Tibial nerve (tissue), 4 donors: ENCODE measurements around the gene SNAPC2. TPM values are rescaled to one million over a fixed set of nuclear protein-coding genes. Genes with fewer than 3 reads are reported as not detected.
"Not testable (repeated sequence)": the region's sequence is repeated elsewhere in the genome, so short reads cannot be mapped to it uniquely, and the experiment has no call there.

Experiments
- DNase-seq, 2 donors: peaks; one replicate each; pipeline ENCODE4 v3.0.0-alpha.2; 2019; ENCODE audit warnings: low spot score in 2 of 2
- H3K27ac ChIP-seq, 4 donors: fragments of 200-600 bp; sonication (generic) in 3 of 4; one replicate each; pipeline ENCODE4 v1.5.1; 2017 to 2019; ENCODE audit warnings: mild to moderate bottlenecking in 1 of 4
- H3K27me3 ChIP-seq, 2 donors: fragments of 200-600 bp; sonication (generic) in 1 of 2; one replicate each; pipeline versions ENCODE4 v1.5.1 to v1.6.0; 2017 to 2019
- H3K36me3 ChIP-seq, 3 donors: fragments of 200-600 bp; sonication (generic); one replicate each; pipeline ENCODE4 v1.5.1; 2018 to 2019
- H3K4me1 ChIP-seq, 4 donors: fragments of 200-600 bp; sonication (generic) in 3 of 4; one replicate each; pipeline ENCODE4 v1.5.1; 2017 to 2019
- H3K4me3 ChIP-seq, 4 donors: fragments of 200-600 bp; sonication (generic) in 3 of 4; one replicate each; pipeline ENCODE4 v1.5.1; 2017 to 2019; ENCODE audit warnings: mild to moderate bottlenecking in 1 of 4, moderate library complexity in 1 of 4
- H3K9me3 ChIP-seq, 4 donors: fragments of 200-600 bp; sonication (generic) in 3 of 4; one replicate each; pipeline ENCODE4 v1.5.1; 2017 to 2019
- EP300 ChIP-seq, 2 donors: sonication (generic); formaldehyde crosslinking; IDR thresholded peaks; one replicate each; pipeline ENCODE4 v1.6.1; 2017; ENCODE audit warnings: antibody characterized with exemption in 2 of 2, mild to moderate bottlenecking in 1 of 2
- POLR2A ChIP-seq, 2 donors: fragments of 450-650 bp; IDR thresholded peaks; one replicate each; pipeline ENCODE4 v1.6.1; 2017; ENCODE audit warnings: antibody characterized with exemption in 2 of 2, mild to moderate bottlenecking in 2 of 2, moderate library complexity in 2 of 2
- WGBS, 2 donors: methylation state at CpG; one replicate each; pipeline ENCODE4 v1.1.5; 2018; 5-methylcytosine and 5-hydroxymethylcytosine counted together
- total RNA-seq, 4 donors: library from RNA; depleted of rRNA; stranded (reverse); fragments of >200 nt; gene quantifications; one replicate each; pipeline ENCODE4 v1.1.0, GENCODE V29; 2016
- TF ChIP-seq, protein P1 (sequence below), 5 experiments: fragments of 200-600 bp in 3 of 5; fragments of 450-650 bp in 2 of 5; sonication (generic) in 3 of 5; IDR thresholded peaks; one replicate each; pipeline ENCODE4 v1.5.1; 2016 to 2019; ENCODE audit warnings: antibody characterized with exemption in 5 of 5, mild to moderate bottlenecking in 3 of 5, moderate library complexity in 2 of 5

The SNAPC2 gene
- total RNA-seq, 4 donors from 2014 or later, result 11.6 to 26.4 (median 16.1) TPM

- Histone ChIP-seq H3K9me3 (no peaks in the 10 kb centered on the region), H3K36me3 (no peaks in the 10 kb centered on the region), H3K4me3 (no peak overlapping the region), H3K27me3 (no peaks in the 10 kb centered on the region), H3K27ac (no peak overlapping the region), H3K4me1 (peaks cover 0 to 12% (median 0%) of the 10 kb centered on the region in 4 donors)
- 96 to 98% methylated on average over 4 of the region's 4 CpGs for WGBS, 2 donors
- no peak for TF ChIP-seq EP300 (IDR thresholded peaks at IDR 0.05)
- TF ChIP-seq, protein P1, sequence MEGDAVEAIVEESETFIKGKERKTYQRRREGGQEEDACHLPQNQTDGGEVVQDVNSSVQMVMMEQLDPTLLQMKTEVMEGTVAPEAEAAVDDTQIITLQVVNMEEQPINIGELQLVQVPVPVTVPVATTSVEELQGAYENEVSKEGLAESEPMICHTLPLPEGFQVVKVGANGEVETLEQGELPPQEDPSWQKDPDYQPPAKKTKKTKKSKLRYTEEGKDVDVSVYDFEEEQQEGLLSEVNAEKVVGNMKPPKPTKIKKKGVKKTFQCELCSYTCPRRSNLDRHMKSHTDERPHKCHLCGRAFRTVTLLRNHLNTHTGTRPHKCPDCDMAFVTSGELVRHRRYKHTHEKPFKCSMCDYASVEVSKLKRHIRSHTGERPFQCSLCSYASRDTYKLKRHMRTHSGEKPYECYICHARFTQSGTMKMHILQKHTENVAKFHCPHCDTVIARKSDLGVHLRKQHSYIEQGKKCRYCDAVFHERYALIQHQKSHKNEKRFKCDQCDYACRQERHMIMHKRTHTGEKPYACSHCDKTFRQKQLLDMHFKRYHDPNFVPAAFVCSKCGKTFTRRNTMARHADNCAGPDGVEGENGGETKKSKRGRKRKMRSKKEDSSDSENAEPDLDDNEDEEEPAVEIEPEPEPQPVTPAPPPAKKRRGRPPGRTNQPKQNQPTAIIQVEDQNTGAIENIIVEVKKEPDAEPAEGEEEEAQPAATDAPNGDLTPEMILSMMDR (IDR thresholded peaks at IDR 0.05), result no peak
- TF ChIP-seq POLR2A (IDR thresholded peaks at IDR 0.05), result no peak
- DNase-seq, result no peak
Measured at GRCh38 chr19:7947939-7948338, 27.8 kb downstream of the SNAPC2 start.

GRCh38 chr19:7953060-7953459 is 32.9 kb downstream of the SNAPC2 start:
- Histone ChIP-seq H3K27ac (no peak overlapping the region), H3K27me3 (no peaks in the 10 kb centered on the region), H3K9me3 (no peaks in the 10 kb centered on the region), H3K4me3 (no peak overlapping the region), H3K36me3 (peaks cover 0 to 8% (median 0%) of the 10 kb centered on the region in 3 donors), H3K4me1 (peaks cover 0 to 6% (median 0%) of the 10 kb centered on the region in 4 donors)
- WGBS, 2 donors, result 15 to 16% methylated on average over 3 of the region's 3 CpGs
- DNase-seq, result no peak
- TF ChIP-seq EP300 (IDR thresholded peaks at IDR 0.05) (no peak), POLR2A (IDR thresholded peaks at IDR 0.05) (no peak)
- TF ChIP-seq, protein P1 (IDR thresholded peaks at IDR 0.05), result no peak

DNA sequence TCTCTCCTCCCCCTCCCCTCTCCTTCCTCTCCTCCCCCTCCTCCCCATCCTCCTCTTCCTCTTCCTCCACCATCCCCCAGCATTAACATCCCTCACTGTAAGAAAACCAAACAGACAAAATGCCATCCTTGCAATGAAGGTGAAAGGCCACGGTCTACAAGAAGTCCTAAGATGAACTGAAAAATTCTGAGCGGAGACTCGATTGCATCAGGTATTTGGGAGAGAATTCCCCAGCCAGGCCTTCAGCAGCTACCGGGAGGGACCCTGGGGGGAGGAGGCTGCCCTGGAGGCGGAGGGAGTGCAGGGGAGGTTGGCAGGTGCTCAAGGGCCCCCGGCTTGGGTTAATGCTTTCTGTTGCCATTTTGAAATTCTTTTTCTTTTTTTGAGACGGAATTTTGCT is 33.4 kb downstream of the SNAPC2 start:
- 64 to 70% methylated on average over 7 of the region's 7 CpGs for WGBS, 2 donors
- Histone ChIP-seq H3K36me3 (peaks cover 0 to 13% (median 0%) of the 10 kb centered on the region in 3 donors), H3K27me3 (no peaks in the 10 kb centered on the region), H3K27ac (no peak overlapping the region), H3K4me1 (peaks cover 0 to 6% (median 0%) of the 10 kb centered on the region in 4 donors), H3K4me3 (no peak overlapping the region), H3K9me3 (no peaks in the 10 kb centered on the region)
- no peak for DNase-seq
- TF ChIP-seq, protein P1 (IDR thresholded peaks at IDR 0.05), result no peak
- TF ChIP-seq POLR2A (IDR thresholded peaks at IDR 0.05) (no peak), EP300 (IDR thresholded peaks at IDR 0.05) (no peak)

GRCh38 chr19:7955696-7956095 is 35.6 kb downstream of the SNAPC2 start:
- TF ChIP-seq EP300 (IDR thresholded peaks at IDR 0.05) (no peak), POLR2A (IDR thresholded peaks at IDR 0.05) (no peak)
- TF ChIP-seq, protein P1 (IDR thresholded peaks at IDR 0.05), result no peak
- WGBS, 2 donors, result 81 to 85% methylated on average over 11 of the region's 11 CpGs

DNA sequence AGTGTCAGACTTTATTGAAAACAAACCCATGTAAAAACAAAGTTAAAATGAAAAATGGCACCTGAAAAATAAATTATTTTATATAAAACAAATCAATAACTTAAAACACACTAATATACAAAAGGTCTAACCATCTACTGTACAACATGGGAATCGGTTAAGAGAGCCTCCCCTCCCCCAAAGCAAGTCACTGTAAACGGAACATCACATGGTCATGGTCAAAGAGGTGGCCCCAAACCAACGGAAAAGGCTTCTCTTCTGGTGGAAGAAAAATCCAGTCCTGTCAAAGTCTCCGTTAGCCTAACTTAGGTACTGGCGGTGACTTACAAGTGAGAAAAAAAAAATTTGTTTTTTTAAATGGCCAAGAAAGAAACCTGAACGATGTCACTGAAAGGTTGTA is 39.1 kb downstream of the SNAPC2 start:
- H3K36me3 ChIP-seq, result peaks cover 0 to 56% (median 10%) of the 10 kb centered on the region in 3 donors
- no peaks in the 10 kb centered on the region for H3K9me3 ChIP-seq
- H3K27me3 ChIP-seq, result no peaks in the 10 kb centered on the region
- no peak overlapping the region for H3K27ac ChIP-seq
- 63 to 66% methylated on average over 6 of the region's 6 CpGs for WGBS, 2 donors
- peaks cover 0 to 6% (median 0%) of the 10 kb centered on the region in 4 donors for H3K4me1 ChIP-seq
- no peak for TF ChIP-seq POLR2A (IDR thresholded peaks at IDR 0.05)
- TF ChIP-seq, protein P1 (IDR thresholded peaks at IDR 0.05), result no peak
- TF ChIP-seq EP300 (IDR thresholded peaks at IDR 0.05), result no peak
- H3K4me3 ChIP-seq, result no peak overlapping the region
- DNase-seq, result no peak

More at GRCh38 chr19:7955696-7956095, 35.6 kb downstream of the SNAPC2 start:
- Histone ChIP-seq H3K36me3 (peaks cover 0 to 23% (median 0%) of the 10 kb centered on the region in 3 donors), H3K9me3 (no peaks in the 10 kb centered on the region), H3K4me1 (peaks cover 0 to 12% (median 0%) of the 10 kb centered on the region in 4 donors), H3K27me3 (no peaks in the 10 kb centered on the region), H3K4me3 (no peak overlapping the region), H3K27ac (no peak overlapping the region)
- no peak for DNase-seq

- H3K27ac ChIP-seq, H3K9me3 ChIP-seq, H3K4me1 ChIP-seq, H3K4me3 ChIP-seq, DNase-seq, H3K27me3 ChIP-seq: not testable (repeated sequence)
- H3K36me3 ChIP-seq, result peaks cover 0 to 74% (median 13%) of the 10 kb centered on the region in 3 donors
- WGBS, 2 donors, result 76 to 77% methylated on average over 4 of the region's 4 CpGs
Measured at GRCh38 chr19:7961082-7961481, 40.9 kb downstream of the SNAPC2 start.
